Transverse colon (tissue), 4 donors: ENCODE results near the gene APBA1.

ENCODE experiments used
- CTCF ChIP-seq, 5 experiments: fragments of 200-600 bp in 3 of 5; fragments of 450-650 bp in 2 of 5; sonication (generic) in 3 of 5; IDR thresholded peaks; 1 replicate in 2 of 5; 2 replicates in 3 of 5; pipeline ENCODE4 v1.5.1; 2016 to 2017; ENCODE audit warnings: antibody characterized with exemption in 5 of 5, inconsistent platforms in 3 of 5, mild to moderate bottlenecking in 2 of 5, moderate library complexity in 1 of 5
- POLR2A ChIP-seq: fragments of 450-650 bp; IDR thresholded peaks from one replicate; pipeline ENCODE4 v1.6.1; 2016; ENCODE audit warnings: antibody characterized with exemption, mild to moderate bottlenecking, moderate library complexity
- POLR2AphosphoS5 ChIP-seq, 3 donors: sonication (generic); formaldehyde crosslinking; IDR thresholded peaks; one replicate each; pipeline ENCODE4 v1.6.1; 2016; ENCODE audit warnings: antibody characterized with exemption in 3 of 3

- no peak for TF ChIP-seq CTCF (IDR thresholded peaks at IDR 0.05)
- no peak for TF ChIP-seq POLR2AphosphoS5 (IDR thresholded peaks at IDR 0.05)
- no peak for TF ChIP-seq POLR2A
Measured at GRCh38 chr9:69535286-69535832, 136.8 kb downstream of the APBA1 start.
